HepG2 (cell line): ENCODE measurements around the gene PLOD3.

Experiments used
- CTCF ChIP-seq: sonication (generic); formaldehyde crosslinking; IDR thresholded peaks from 2 replicates; pipeline ENCODE4 v1.5.0; 2020; ENCODE audit warnings: mild to moderate bottlenecking, missing genetic modification reagents, moderate library complexity
- NFYB ChIP-seq: sonication (generic); formaldehyde crosslinking; IDR thresholded peaks from 2 replicates; pipeline ENCODE4 v1.4.0; 2020; ENCODE audit warnings: missing genetic modification reagents
- POLR2A ChIP-seq, 2 experiments: IDR thresholded peaks; 2 replicates each; pipeline ENCODE4 v1.6.1; 2011; ENCODE audit warnings: low read depth in 2 of 2, low read length in 2 of 2, mild to moderate bottlenecking in 1 of 2, moderate library complexity in 1 of 2; ENCODE audit not compliant: insufficient read depth in 1 of 2
- POLR2G ChIP-seq: fragments of 200-400 bp; formaldehyde crosslinking; IDR thresholded peaks from 2 replicates; pipeline ENCODE4 v1.6.1; 2018; ENCODE audit warnings: mild to moderate bottlenecking, low read depth, low read length, moderate library complexity
- XBP1 ChIP-seq: sonication (generic); formaldehyde crosslinking; IDR thresholded peaks from 2 replicates; pipeline ENCODE4 v1.5.0; 2020; ENCODE audit warnings: missing genetic modification reagents
- ZBTB10 ChIP-seq: sonication (generic); formaldehyde crosslinking; IDR thresholded peaks from 2 replicates; pipeline ENCODE4 v1.4.0; 2020; ENCODE audit warnings: missing genetic modification reagents, borderline replicate concordance

GRCh38 chr7:101167645-101168411 is 49.6 kb downstream of the PLOD3 start:
- TF ChIP-seq CTCF (CRISPR knock-in tag) (no peak), XBP1 (CRISPR knock-in tag) (no peak), POLR2G (no peak), POLR2A (IDR thresholded peaks at IDR 0.05; ENCODE audit: insufficient read depth in 1 of 2, low read depth in 2 of 2, low read length in 2 of 2) (no peak), NFYB (CRISPR knock-in tag) (no peak), ZBTB10 (CRISPR knock-in tag) (no peak)
